NCI-H510A treated with DMSO at 0.1 percent for 48 hours (cell line): ENCODE data around the gene SNX5.
A peak's percentile ranks its signal among the peaks of the same experiment; 100 is the strongest.

ENCODE experiments used
- DNase-seq: peaks from one replicate; lab custom pipeline; 2025; lab: John Stamatoyannopoulos, UW

The SNX5 gene

DNA sequence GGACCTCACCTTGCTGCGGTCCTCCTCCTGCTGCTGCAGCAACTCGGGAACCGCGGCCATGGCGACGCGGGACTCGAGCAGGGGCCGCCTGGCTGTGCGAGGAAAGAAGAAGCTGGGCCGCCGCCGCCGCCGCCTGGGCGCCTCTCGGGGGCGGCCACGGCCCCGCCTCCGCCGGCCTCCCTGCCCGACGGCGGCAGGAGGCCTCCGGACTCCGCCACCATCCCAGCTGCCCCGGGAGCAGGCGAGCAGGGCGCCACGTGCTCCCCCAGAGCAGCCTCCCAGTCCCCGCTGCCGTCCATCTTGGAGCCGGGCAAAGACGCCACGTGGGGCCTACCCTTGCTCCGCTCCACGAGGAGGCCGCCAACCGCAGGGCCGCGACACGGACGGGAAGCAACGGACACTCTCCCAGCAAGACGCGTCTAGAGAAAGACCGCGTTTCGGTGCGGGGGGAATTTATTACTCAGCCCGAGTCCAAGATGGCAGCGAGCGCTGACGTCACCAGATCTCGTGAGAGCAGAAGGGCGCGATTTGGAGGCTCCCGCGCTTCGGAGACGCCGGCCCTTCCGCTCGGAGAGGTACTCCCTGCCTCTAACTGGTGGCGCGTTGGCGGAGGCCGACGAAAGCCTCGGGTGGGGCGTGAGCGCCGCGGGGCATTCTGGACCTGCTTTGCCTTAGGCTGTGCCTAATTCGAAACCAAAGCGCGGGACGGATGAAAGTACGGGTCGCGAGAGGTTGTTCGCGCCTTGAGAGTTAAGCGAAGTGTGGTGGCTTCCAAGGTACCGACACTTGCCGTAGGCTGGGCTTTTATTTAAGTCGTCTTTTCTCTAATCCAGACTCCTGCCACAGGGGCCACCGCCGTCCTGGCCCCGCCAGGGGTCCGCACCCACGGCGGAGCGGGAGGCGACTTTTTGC lies at the start of gene SNX5, which contains the start of gene MGME1:
Gene SNX5, minus strand, starts transcription at position 429 of the 912 bp plus-strand sequence. Its CDS starts 369 bp downstream, at position 60.
Gene MGME1, plus strand, starts transcription at position 653 of the 912 bp plus-strand sequence. CDS start 842 bp downstream, outside the sequence.
- DNase-seq = peak; percentile 99

GRCh38 chr20:18018100-18018499 lies 49.5 kb upstream of the SNX5 start:
- no peak for DNase-seq

DNA sequence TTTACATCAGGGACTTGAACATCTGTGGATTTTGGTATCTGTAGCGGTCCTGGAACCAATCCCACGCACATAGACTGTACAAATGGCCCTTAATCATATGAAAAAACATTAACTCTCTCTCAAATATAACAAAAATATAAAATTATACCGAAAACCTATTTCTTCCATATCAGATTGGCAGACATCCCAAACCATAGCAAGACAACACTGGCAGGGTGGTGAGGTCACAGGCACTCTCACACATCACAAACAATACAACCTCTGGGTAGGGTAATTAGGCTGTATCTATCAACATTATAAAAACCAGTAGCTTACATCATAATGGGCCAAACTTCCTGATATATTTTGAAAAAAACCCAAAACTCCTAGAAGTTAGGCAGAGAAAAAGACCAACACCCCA lies 48.2 kb upstream of the SNX5 start:
- no peak for DNase-seq

DNA sequence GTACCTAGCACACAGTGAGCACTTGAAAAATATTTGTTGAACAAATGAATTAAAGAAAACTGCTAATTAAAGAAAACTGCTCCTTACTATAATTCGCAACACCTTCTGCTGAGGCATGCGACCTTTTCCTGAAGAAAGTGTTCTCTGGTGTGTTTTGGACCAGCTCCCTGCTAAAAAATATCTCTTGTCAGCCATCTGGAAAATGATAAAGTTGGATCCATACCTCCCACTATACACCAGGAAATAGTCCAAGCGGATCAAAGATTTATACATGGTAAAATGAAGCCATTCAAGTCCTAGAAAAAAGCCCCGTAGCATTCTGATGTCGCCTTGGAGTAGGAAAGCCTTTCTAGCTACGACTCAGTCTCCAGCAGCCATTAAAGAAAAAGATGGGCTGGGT lies 45.8 kb upstream of the SNX5 start:
- no peak for DNase-seq

DNA sequence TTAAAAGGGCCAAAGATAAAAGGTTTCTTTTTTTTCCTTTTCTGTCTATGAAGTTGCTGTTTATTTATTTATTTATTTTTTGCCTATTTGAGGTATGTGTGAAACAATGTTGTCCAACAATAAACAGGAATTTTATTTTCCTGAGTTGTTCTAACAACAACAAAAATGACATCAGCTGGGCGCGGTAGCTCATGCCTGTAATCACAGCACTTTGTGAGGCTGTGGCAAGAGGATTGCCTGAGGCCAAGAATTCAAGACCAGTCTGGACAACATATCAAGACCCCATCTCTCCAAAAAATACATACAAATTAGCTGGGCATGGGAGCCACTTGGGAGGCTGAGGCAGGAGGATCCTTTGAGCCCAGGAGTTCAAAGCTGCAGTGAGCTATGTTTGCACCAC lies 44.3 kb upstream of the SNX5 start:
- no peak for DNase-seq

DNA sequence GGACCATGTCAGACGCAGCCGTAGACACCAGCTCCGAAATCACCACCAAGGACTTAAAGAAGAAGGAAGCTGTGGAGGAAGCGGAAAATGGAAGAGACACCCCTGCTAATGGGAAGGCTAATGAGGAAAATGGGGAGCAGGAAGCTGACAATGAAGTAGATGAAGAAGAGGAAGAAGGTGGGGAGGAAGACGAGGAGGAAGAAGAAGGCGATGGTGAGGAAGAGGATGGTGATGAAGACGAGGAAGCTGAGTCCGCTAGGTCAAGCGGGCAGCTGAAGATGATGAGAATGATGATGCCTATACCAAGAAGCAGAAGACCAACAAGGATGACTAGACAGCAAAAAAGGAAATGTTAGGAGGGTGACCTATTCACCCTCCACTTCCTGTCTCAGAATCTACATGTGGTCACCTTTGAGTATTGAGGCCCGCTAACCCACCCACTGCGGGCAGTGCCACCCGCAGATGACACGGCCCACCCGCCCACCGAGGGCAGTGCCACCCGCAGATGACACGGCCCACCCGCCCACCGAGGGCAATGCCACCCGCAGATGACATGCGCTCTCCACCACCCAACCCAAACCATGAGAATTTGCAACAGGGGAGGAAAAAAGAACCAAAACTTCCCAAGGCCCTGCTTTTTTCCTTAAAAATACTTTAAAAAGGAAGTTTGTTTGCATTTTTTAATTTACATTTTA lies 43.5 kb upstream of the SNX5 start:
- no peak for DNase-seq

GRCh38 chr20:18011482-18011881 lies 42.9 kb upstream of the SNX5 start:
- no peak for DNase-seq

DNA sequence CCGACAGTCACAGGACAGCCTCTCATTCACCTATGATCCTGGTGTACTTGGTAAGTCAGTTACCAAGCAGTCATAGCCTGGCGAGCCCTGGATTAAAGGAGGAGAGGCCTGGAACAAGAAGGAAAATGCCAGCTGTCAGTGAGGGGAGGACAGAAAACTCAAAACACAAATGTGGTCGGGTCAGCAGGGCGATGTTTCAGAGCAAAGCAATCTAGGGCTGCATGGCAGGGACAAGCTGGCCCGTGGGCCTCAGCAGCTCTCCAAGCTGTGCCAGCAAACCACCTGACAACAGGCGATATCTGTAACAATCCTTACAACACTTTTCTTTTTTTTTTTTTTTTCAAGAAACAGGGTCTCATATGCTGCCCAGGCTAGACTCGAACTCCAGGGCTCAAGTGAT lies 40.5 kb upstream of the SNX5 start:
- no peak for DNase-seq

DNA sequence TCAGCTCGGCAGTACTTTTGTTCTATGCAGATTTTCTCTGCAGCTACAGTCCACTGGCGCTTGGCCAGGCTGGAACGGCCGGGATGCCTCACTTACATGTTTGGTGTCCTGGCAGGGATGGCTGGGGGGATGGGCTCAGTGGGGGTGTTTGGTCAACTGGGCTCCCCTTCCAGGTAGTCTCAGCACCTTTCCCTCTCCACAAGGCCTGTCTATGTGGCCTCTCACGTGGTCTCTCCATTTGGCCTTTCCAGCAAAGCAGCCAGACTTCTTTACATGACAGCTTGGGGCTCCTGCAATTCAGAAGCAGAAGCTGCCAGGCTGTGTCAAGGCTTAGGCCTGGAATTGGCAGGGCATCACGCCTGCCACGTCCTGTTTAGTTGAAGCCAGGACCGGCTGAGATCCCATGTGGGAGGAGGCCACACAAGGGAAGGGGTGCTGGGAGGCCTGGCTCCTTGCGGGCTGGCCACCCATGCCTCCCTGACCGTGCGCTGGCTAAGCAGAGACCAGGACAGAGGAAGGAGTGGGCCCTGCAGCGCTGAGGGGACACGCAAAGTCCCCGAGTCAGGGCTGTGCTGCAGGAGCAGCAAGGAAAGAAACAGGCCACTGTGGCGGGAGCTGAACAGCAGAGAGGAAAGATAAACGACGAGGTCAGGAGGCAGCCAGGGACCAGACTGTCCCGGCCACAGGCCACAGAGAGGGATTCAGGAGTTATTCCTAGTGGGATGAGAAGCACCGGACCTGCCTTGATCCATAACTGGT lies 39.1 kb upstream of the SNX5 start:
- DNase-seq = no peak

- DNase-seq = no peak
Observed at GRCh38 chr20:18006684-18007083, 38.1 kb upstream of the SNX5 start.

GRCh38 chr20:18005990-18006364 lies 37.4 kb upstream of the SNX5 start:
- DNase-seq = no peak

DNA sequence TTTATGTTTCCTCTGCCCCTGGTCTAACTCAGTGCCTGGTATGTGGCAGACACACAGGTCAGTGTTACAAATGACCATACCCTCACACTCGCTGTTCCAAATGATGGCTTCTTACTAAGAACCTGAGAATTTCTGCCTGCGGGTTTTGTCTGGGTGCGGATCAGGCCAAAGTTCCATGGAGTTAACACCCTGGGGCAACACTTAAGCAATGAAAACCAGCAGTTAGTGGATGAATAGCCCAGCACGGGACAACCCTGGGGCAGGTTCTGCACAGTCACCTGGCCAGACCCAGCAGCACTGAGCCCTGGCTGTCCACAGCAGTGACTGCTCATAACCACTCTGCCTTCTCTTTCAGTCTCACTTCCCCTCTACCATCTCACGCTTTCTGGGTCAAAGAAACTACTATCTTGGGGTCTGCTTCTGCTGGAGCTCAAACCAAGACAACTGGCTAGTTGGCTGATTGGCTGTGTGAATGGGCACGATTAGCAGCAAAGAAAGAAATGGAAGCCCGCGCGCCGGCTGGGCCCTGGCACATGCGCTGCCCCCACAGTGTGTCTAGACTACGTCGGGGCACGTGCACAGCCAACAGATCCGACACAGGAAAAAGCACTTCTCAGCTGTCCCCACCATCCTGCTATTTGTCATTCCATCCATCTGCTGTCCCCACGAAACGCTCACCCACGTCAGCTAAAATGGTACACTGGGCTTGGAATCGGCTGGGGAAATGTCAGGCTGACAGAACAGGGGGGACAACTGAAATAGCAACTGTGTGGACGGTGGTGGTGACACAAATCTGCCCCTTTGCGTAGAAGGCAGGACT lies 36.8 kb upstream of the SNX5 start:
- DNase-seq = no peak

DNA sequence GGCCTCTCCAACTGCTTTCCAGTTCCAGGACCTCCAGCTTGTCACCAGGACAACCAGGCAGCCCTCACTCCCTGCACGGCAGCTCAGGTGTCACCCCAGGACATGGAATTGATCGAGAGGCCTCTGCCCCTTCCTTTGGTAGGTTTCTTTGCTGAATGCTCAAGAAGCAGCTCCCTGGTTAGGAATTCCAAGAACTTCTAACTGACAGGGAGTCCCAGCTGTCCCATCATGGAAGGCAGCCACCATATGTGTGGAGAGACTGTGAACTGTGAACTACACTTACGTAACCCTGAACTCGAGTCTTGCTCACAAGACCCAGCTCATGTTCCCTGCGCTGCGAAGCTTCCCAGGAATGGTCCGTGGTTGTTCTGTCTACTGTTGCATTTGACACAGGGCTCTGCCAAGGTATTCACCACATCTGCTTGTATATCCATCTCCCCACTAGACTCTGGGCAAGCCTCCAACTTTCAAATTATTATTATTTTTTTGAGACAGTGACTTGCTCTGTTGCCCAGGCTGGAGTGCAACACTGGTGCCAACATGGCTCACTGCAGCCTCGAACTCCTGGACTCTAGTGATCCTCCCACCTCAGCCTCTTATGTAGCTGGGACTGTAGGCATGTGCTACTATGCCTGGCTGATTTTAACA lies 35.9 kb upstream of the SNX5 start:
- DNase-seq = no peak

GRCh38 chr20:18003897-18004296 lies 35.3 kb upstream of the SNX5 start:
- no peak for DNase-seq

- DNase-seq = no peak
Observed at GRCh38 chr20:18001131-18001921, 32.7 kb upstream of the SNX5 start.

DNA sequence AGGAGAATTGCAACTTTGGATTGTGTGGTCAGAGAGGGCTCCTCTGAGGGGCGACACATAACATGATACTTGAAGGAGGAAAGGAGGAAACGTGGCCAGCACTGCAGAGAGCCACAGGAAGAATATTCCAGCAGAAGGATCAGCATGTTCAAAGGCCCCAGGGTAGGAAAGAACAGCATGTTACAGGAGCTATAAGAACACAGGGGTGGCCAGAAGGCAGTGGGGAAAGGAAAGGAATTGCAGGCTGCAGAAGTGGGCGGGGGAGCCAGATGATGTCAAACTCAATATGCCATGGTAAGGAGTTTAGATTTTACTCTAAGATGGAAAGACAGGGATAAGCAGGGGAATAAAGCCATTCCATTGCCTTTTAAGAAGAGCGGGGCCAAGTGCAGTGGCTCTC lies 31.0 kb upstream of the SNX5 start:
- DNase-seq = no peak

DNA sequence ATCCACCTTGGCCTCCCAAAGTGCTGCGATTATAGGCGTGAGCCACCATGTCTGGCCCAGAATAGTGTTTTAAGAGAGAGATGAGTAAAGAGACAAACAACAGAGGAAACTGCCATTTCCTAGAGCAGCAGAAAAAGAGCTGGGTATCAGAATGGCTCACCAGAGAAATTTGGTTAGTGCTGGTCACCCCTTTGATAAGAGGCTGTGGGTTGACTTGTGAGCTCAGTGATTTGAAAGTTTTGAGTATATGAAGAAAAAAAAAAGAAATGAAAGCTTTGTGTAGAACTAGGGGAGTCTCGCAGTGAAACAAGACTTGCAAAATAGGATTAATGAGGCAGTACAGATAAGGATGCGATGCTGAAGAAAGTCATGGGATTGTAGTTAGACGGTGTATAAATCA lies 29.9 kb upstream of the SNX5 start:
- DNase-seq = no peak

DNA sequence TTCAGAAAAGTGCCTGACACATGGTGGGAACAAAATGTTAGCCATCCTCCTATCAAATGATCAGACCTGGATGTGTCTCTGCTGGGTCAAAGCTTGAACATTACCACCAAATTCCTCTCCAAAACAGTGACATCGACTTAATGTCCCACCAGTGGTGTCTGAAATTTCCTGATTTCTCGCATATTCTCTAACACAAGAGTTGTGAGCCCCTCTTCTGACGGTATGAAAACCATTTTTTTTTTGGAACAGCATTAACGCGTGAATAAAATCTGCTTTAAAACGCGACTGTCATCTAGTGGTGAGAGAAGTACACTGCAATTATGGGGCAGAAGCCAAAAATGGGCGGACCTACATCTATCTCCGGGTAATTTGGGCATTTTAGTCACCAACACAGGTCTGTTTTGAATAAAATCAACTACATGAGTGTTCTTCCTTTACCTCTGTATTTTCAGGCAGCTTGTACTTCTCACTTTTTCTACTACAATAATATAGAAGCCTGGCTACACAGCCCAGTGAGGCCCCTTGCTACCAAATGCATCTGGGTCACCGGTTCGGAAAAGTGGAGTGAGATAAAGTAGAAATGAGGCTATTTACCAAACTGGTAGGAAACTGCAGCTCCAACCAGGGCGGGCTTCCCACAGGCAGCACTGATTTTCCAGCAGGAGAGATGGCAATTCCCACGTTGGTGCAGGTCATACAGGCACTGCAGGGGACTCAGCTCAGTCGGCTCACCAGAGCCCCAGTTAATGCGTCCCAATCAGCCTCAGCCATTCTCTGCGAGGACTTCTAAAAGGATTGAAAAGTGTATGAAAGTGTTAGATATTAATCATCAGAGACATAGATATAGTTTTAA lies 27.6 kb upstream of the SNX5 start:
- peak; percentile 64 for DNase-seq

DNA sequence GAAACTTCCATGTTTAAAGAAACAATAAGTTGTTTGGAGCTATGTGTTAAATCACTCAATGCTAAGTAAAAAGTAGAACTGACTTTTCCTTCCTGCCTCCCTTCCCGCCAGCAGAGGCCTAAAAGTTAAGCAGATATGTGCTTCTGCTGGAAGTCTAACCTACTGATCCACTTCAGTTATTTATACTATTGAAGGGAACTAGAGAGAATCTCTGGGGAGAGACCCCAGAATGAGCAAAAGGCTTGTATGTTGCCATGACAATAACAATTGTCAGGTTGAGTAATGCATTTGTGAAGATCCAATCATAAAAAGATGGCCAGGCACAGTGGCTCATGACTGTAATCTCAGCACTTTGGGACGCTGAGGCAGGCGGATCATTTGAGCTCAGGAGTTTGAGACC lies 25.0 kb upstream of the SNX5 start:
- no peak for DNase-seq
